Stimulated activated CD4-positive, alpha-beta T cell treated with anti-CD3 and anti-CD28 coated beads, TNF-alpha, amount 100 ng/mL, for 4 hours (primary cell): ENCODE data around the gene DISP1.

ENCODE experiments used
- DNase-seq, 3 experiments: peaks; one replicate each; pipeline ENCODE4 v3.0.0-alpha.2; 2020; ENCODE audit warnings: low read depth in 3 of 3

Gene DISP1

DNA sequence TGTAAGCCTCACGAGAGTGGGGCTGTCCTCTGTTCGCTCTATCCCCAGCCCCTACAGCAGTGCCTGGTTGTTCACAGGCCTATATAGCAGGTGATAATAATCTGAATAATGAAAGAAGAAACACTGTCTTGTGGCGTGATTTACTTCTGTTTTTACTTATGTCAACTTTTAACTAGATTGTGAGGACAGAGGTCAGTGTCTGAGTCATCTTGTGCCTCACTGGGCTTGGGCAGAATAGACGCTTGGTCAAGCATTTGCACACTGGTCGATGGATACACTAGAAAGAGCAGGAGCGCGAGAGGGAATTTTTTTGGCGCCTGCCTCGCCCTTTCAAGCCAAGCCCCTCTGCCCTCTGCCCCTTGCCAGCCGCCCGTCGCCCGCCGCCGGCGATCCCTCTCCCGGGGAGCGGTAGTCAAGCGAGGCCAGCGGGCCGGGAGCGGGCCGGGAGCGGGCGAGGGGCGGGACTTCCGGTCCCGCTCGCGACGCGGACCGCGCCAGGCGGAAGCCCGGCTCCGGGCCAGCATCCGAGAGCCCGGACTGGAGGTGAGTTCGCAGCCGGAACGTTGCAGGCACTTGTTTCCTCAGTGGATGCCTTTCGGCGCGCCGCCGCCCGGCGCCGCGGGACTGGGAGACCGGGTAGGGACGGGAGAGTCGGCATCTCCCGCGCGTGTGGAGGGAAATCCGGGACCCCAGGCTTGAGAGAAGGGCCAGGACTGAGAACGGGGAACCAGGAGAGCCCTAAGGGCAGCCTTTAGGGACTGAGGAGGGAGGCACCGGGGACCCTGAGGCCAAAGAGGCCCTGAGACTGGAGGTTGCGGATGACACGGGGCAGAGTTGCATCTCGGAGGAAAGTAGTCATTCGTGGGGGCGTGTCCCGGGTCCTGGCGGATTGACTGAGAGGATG, at the start of gene DISP1:
Gene DISP1, plus strand, starts transcription at position 504 of the 904 bp plus-strand sequence. CDS start 127,785 bp downstream, outside the sequence.
- DNase-seq, result peak; percentile 48 to 64 (median 56)

- DNase-seq, result no peak
Observed at GRCh38 chr1:222767152-222767571, 47.7 kb upstream of the DISP1 start.

DNA sequence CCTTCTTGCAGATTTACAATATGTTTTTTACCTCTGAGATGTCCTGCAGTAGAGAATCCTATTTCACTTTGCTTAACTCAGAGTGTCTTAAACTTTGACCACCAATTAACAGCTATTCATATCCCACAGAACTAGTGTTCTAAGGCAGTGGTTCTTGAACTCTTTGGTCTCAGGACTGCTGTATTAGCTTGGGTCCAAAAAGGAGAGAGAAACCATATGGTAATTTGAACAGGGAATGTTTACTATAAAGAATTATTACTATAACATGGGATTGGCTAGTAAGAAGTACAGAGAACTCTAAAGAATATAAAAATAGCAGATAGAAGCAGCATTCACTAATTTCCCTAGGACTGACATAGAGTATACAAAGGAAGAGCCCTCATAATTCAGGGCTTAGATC, 46.2 kb upstream of the DISP1 start:
- no peak for DNase-seq

DNA sequence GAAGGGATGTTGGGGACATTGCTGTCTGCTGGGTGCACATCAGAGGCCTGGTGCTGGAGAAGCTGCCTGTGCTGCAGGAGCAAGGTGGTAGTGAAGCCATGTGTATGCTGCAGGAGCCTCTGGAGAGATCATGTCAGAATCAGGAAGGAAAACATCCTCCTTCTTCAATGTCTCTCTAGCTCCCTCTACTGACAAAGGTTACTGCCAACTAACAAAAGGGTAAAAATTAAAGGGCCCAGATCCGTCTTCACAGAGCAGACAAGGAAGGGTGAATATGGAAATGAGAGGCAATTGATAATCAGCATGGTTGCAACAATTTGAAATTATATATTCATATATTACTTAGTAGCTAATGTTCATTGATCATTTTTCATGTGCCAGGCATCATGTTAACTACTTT, 45.7 kb upstream of the DISP1 start:
- no peak for DNase-seq

- no peak for DNase-seq
Observed at GRCh38 chr1:222769971-222770620, 44.7 kb upstream of the DISP1 start.

DNA sequence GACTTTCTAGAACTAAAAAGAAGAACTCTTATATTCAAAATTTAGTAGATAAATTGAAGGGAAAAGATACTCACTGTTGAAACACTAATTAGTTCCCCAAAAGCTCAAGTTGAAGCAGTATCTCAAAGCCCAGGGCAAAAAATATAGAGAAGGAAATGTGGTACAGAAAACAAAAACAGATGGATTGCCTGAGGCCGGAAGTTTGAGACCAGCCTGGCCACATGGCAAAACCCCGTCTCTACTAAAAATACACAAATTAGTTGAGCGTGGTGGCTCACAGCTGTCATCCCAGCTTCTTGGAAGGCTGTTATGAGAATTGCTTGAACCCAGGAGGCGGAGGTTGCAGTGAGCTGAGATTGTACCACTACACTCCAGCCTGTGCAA, 41.9 kb upstream of the DISP1 start:
- DNase-seq, result no peak

- no peak for DNase-seq
Observed at GRCh38 chr1:222777463-222777862, 37.4 kb upstream of the DISP1 start.

DNA sequence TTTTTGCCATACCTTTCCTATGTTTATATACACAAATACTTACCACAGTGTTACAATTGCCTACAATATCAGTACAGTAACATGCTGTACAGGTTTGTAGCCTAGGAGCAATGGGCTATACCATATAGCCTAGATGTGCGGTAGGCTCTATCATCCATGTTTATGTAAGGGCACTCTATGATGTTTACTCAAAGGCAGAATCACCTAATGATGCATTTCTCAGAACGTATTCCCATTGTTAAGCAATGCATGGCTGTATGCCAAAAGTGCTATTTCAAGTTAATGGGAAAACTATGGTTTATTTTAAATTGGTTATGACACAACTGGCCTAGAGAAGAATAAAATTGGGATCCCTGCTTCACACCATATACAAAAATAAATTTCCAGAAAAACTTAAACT, 36.9 kb upstream of the DISP1 start:
- DNase-seq, result no peak

- no peak for DNase-seq
Observed at GRCh38 chr1:222781251-222781650, 33.6 kb upstream of the DISP1 start.

GRCh38 chr1:222783051-222783450, 31.8 kb upstream of the DISP1 start:
- DNase-seq, result no peak

- no peak for DNase-seq
Observed at GRCh38 chr1:222784371-222784770, 30.5 kb upstream of the DISP1 start.

DNA sequence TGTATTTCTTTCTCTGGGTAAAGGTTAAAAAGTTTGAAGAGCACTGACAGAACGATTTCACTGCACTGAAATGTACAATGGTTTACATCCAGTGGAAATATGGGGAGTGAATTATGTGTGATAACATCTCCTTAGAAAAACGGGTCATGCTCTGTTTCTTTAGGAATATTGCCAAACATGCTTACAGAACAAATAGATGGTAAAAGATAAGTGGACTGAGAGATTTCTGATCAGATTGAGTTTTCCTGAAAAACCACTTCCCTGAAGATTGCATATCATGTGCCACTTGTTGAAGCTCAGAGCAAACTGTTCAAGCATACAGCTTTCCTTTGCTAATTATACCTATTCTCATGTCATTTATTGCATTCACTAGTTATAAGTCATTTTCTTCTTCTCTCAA, 29.9 kb upstream of the DISP1 start:
- DNase-seq, result no peak

GRCh38 chr1:222785529-222785928, 29.3 kb upstream of the DISP1 start:
- DNase-seq, result no peak

- no peak for DNase-seq
Observed at GRCh38 chr1:222786121-222786520, 28.7 kb upstream of the DISP1 start.

- DNase-seq, result no peak
Observed at GRCh38 chr1:222787729-222788128, 27.1 kb upstream of the DISP1 start.

GRCh38 chr1:222788402-222789156, 26.3 kb upstream of the DISP1 start:
- DNase-seq, result no peak

GRCh38 chr1:222790115-222790514, 24.7 kb upstream of the DISP1 start:
- no peak for DNase-seq

DNA sequence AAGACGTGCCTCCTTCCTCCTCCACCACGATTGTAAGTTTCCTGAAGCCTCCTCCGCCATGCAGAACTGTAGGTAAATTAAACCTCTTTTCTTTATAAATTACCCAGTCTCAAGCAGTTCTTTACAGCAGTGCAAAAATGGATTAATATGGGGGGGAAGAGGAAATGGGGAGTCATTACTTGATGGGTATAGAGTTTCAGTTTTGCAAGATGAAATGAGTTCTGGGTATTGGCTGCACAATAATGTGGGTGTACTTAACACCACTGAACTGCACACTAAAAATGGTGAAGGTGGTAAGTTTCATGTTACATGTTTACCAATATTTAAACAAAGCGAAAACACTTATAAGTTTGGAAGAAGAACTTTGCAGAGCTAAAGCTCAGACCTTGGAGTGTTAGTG, 24.3 kb upstream of the DISP1 start:
- no peak for DNase-seq

- DNase-seq, result no peak
Observed at GRCh38 chr1:222791006-222791710, 23.7 kb upstream of the DISP1 start.

GRCh38 chr1:222792744-222793143, 22.1 kb upstream of the DISP1 start:
- no peak for DNase-seq

DNA sequence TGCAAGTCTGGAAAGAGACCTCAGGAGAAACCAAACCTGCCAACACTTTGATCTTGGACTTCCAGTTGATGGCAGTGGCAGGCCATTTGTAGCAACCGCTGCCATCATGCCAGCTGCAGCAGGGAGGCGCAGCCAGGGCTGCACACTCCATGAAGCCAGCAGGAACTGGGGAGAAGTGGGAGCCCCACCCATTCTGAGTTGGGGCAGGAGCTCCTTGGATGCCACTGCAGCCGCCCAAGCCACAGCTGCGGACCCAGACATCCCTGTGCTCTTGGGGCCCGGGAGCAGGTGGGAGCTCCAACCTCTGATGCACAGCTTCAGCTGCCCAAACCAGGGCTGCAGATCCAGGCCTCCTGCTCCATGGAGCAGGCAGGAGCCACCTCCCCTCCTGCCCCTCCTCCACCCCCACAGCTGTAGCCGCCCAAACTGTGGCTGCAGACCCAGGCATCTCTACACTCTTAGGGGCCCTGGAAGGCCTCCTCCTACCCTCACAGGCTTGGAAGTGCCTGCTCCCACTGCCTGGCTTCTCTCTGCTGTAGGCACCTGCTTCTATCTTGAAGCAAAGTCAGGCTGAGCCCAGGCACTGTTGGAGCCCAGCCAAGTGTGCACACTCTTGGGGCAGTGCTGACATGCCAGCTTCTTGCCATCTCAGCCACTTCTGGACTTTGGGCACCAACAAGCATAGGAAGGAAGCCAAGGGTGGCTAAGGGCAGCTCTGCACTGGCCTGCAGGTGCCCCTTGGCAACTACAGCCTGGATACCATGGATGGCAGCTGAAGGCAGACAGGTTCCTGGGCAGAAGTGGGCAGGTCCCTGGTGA, 20.0 kb upstream of the DISP1 start:
- DNase-seq, result no peak
